Kidney (tissue), 14 donors: Measurements from ENCODE around the gene GLCCI1. TPM values are rescaled to one million over a fixed set of nuclear protein-coding genes. Genes with fewer than 3 reads are reported as not detected.

Experiments used
- DNase-seq, 5 donors: peaks; one replicate each; pipeline ENCODE4 v3.0.0-alpha.2; 2013 to 2020
- FAIRE-seq: peaks from 2 replicates; lab custom pipeline; 2012; peaks lifted over from hg19 to GRCh38; lab: Jason Lieb, UNC
- H3K27ac ChIP-seq, 2 donors: one replicate each; pipeline ENCODE4 v1.7.0; 2013; ENCODE audit warnings: low read depth in 2 of 2, low read length in 2 of 2, inconsistent platforms in 1 of 2
- H3K27me3 ChIP-seq: one replicate; pipeline ENCODE4 v1.7.1; 2013; ENCODE audit warnings: low read length, inconsistent platforms; ENCODE audit not compliant: control insufficient read depth, insufficient read depth
- H3K36me3 ChIP-seq, 3 donors: one replicate each; pipeline versions ENCODE4 v1.7.0 to v1.7.1; 2013; ENCODE audit warnings: low read length in 3 of 3, control low read depth in 1 of 3, inconsistent platforms in 1 of 3; ENCODE audit not compliant: insufficient read depth in 3 of 3, control insufficient read depth in 2 of 3
- H3K4me1 ChIP-seq, 3 donors: one replicate each; pipeline versions ENCODE4 v1.7.0 to v1.7.1; 2013; ENCODE audit warnings: low read length in 3 of 3, inconsistent platforms in 1 of 3, low read depth in 1 of 3; ENCODE audit not compliant: control insufficient read depth in 2 of 3, insufficient read depth in 2 of 3
- H3K4me3 ChIP-seq, 3 donors: one replicate each; pipeline versions ENCODE4 v1.7.0 to v1.8.1; 2013; ENCODE audit warnings: low read length in 3 of 3, control low read depth in 1 of 3, inconsistent platforms in 1 of 3
- H3K9ac ChIP-seq, 3 donors: one replicate each; pipeline versions ENCODE4 v1.7.0 to v1.7.1; 2013; ENCODE audit warnings: low read length in 3 of 3, control low read depth in 1 of 3, inconsistent platforms in 1 of 3
- H3K9me3 ChIP-seq, 3 donors: one replicate each; pipeline versions ENCODE4 v1.7.0 to v1.7.1; 2013; ENCODE audit warnings: low read length in 3 of 3, control low read depth in 1 of 3, inconsistent platforms in 1 of 3; ENCODE audit not compliant: control insufficient read depth in 2 of 3, insufficient read depth in 1 of 3
- CTCF ChIP-seq: IDR thresholded peaks from 3 replicates; pipeline ENCODE4 v1.5.1; 2012; ENCODE audit warnings: mild to moderate bottlenecking, moderate library complexity, borderline replicate concordance; ENCODE audit not compliant: insufficient read depth; ENCODE audit errors: extremely low read depth
- intact Hi-C: fragments of 100-400 bp; cut with DNase I; formaldehyde crosslinking; loops from one replicate; pipeline ENCODE4 v1.11.1; 2022
- polyA plus RNA-seq: library from polyadenylated mRNA; stranded (reverse); fragments of 350-450 nt; fragmentation: Illumina TruSeq; extraction: RNeasy Lipid Tissue Mini Kit (QIAGEN cat#74804); gene quantifications from one replicate; pipeline ENCODE4 v1.2.3, GENCODE V29; 2014; ENCODE audit warnings: low read depth, low replicate concordance; ENCODE audit not compliant: insufficient read depth
- total RNA-seq: library from RNA; stranded (reverse); fragmentation: NEBNext Ultra II Directional; extraction: Animal tissue kit (Norgen Biotek cat#: 25700); gene quantifications from one replicate; pipeline ENCODE4 v1.2.1, GENCODE V29; 2021
- donor health status: control.
- donor health status: control.
- donor health status: control.
- donor health status: control.
- donor health status: control.
- donor health status: DM: yes; HTN: yes; CAD: no.
- donor health status: Normal renal cell carcinoma (clear cell type).

The GLCCI1 gene
- total and polyA plus RNA-seq, 2 donors from 2014 or later = 3.0 to 25.2 TPM

GRCh38 chr7:7923818-7924217 is 44.8 kb upstream of the GLCCI1 start:
- no peak for DNase-seq
- no peaks in the 10 kb centered on the region for H3K9me3 ChIP-seq
- H3K27ac ChIP-seq = no peak overlapping the region
- H3K4me1 ChIP-seq = no peaks in the 10 kb centered on the region
- no peaks in the 10 kb centered on the region for H3K36me3 ChIP-seq
- TF ChIP-seq CTCF = no peak
- intact Hi-C loops = no loop called here
- no peak overlapping the region for H3K4me3 ChIP-seq
- no peak for FAIRE-seq
- H3K9ac ChIP-seq = no peak overlapping the region
- no peaks in the 10 kb centered on the region for H3K27me3 ChIP-seq

GRCh38 chr7:7924303-7924702 is 44.3 kb upstream of the GLCCI1 start:
- Histone ChIP-seq H3K9ac (no peak overlapping the region), H3K27ac (no peak overlapping the region), H3K27me3 (no peaks in the 10 kb centered on the region), H3K9me3 (no peaks in the 10 kb centered on the region), H3K4me3 (no peak overlapping the region), H3K4me1 (no peaks in the 10 kb centered on the region), H3K36me3 (no peaks in the 10 kb centered on the region)
- DNase-seq = no peak
- FAIRE-seq = no peak
- intact Hi-C loops = no loop called here
- TF ChIP-seq CTCF = no peak

DNA sequence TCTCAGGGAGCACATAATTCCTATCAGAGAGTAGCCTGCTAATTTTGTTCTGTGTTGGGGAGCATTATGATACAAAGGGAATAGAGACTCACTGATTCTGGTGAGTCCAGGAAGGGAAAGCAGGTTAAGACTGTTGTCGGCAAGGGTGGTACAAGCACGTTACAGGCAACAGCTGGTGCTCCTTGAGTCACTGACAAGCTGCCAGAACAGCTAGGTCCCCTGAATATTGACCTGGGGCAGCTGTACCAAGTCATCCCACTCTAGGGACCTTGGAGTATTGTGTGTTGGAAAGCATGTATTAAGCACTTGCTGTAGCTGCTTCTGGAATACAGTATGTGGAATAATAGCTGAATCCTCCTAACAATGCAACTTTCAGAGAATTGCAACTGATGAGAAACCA is 37.0 kb upstream of the GLCCI1 start:
- no peaks in the 10 kb centered on the region for H3K36me3 ChIP-seq
- H3K4me1 ChIP-seq = no peaks in the 10 kb centered on the region
- no peak for TF ChIP-seq CTCF
- intact Hi-C loops = no loop called here
- no peaks in the 10 kb centered on the region for H3K9me3 ChIP-seq
- no peak for DNase-seq
- H3K4me3 ChIP-seq = no peak overlapping the region
- H3K27ac ChIP-seq = no peak overlapping the region
- H3K27me3 ChIP-seq = no peaks in the 10 kb centered on the region
- H3K9ac ChIP-seq = no peak overlapping the region
- FAIRE-seq = no peak

DNA sequence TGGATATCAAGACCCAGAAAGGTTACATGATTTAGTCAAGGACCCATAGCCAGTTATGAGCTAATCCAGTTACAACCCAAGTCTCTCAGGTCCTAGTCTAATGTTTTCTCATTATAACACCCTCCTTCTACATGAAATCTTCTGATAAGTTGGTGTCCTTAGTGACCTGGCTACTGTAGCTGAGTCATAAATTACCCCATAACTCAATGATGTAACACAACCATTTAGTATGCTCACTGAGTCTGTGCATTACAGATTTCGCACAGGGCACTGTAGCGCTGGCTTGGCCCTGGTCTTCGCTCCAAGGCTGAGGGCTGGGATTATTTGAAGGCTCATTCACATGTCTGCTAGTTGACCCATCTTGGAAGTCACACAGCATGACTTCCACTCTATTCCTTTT is 36.0 kb upstream of the GLCCI1 start:
- no peaks in the 10 kb centered on the region for H3K4me1 ChIP-seq
- H3K9ac ChIP-seq = no peak overlapping the region
- H3K27ac ChIP-seq = no peak overlapping the region
- no peak for FAIRE-seq
- H3K36me3 ChIP-seq = no peaks in the 10 kb centered on the region
- intact Hi-C loops = no loop called here
- DNase-seq = no peak
- H3K4me3 ChIP-seq = no peak overlapping the region
- TF ChIP-seq CTCF = no peak
- H3K9me3 ChIP-seq = no peaks in the 10 kb centered on the region
- no peaks in the 10 kb centered on the region for H3K27me3 ChIP-seq
